Breast epithelium (tissue), 4 donors: ENCODE data around the gene STX18. TPM values are rescaled to one million over a fixed set of nuclear protein-coding genes. Genes with fewer than 3 reads are reported as not detected.
"Not testable (repeated sequence)": the region's sequence is repeated elsewhere in the genome, so short reads cannot be mapped to it uniquely, and the experiment has no call there.

Source experiments
- DNase-seq, 2 donors: peaks; one replicate each; pipeline ENCODE4 v3.0.0-alpha.2; 2019; ENCODE audit warnings: low spot score in 2 of 2
- H3K27ac ChIP-seq, 2 donors: fragments of 200-600 bp; sonication (generic) in 1 of 2; one replicate each; pipeline ENCODE4 v1.5.1; 2016 to 2019; ENCODE audit warnings: mild to moderate bottlenecking in 1 of 2
- H3K27me3 ChIP-seq, 2 donors: fragments of 200-600 bp; sonication (generic) in 1 of 2; one replicate each; pipeline versions ENCODE4 v1.5.1 to v1.6.0; 2017 to 2019; ENCODE audit warnings: control low read depth in 1 of 2, mild to moderate bottlenecking in 1 of 2
- H3K36me3 ChIP-seq: fragments of 200-600 bp; one replicate; pipeline ENCODE4 v1.5.1; 2019
- H3K4me1 ChIP-seq, 2 donors: fragments of 200-600 bp; sonication (generic); one replicate each; pipeline ENCODE4 v1.5.1; 2016 to 2019; ENCODE audit warnings: control low read depth in 1 of 2
- H3K4me3 ChIP-seq, 3 donors: fragments of 200-600 bp; sonication (generic); 1 replicate in 2 of 3; 2 replicates in 1 of 3; pipeline ENCODE4 v1.5.1; 2016 to 2019; ENCODE audit warnings: mild to moderate bottlenecking in 3 of 3, moderate library complexity in 2 of 3
- H3K9me3 ChIP-seq, 2 donors: fragments of 200-600 bp; sonication (generic) in 1 of 2; one replicate each; pipeline ENCODE4 v1.5.1; 2016 to 2019; ENCODE audit warnings: control low read depth in 1 of 2
- POLR2A ChIP-seq: fragments of 450-650 bp; IDR thresholded peaks from one replicate; pipeline ENCODE4 v1.6.1; 2016; ENCODE audit warnings: antibody characterized with exemption, mild to moderate bottlenecking, moderate library complexity
- POLR2AphosphoS5 ChIP-seq, 3 donors: sonication (generic); formaldehyde crosslinking; IDR thresholded peaks; one replicate each; pipeline ENCODE4 v1.6.1; 2017; ENCODE audit warnings: antibody characterized with exemption in 3 of 3
- intact Hi-C: fragments of 100-400 bp; cut with DNase I; formaldehyde crosslinking; loops from one replicate; pipeline ENCODE4 v1.15.1; 2023; ENCODE audit warnings: low total_unique reads
- total RNA-seq, 3 donors: library from RNA; depleted of rRNA; stranded (reverse); fragments of >200 nt; gene quantifications; one replicate each; pipeline ENCODE4 v1.1.0, GENCODE V29; 2016
- TF ChIP-seq, protein P1 (sequence below), 3 donors: fragments of 450-650 bp; IDR thresholded peaks; one replicate each; pipeline ENCODE4 v1.5.1; 2016 to 2017; ENCODE audit warnings: antibody characterized with exemption in 3 of 3, mild to moderate bottlenecking in 3 of 3, moderate library complexity in 3 of 3

Gene STX18
- total RNA-seq, 3 donors from 2014 or later, result 32.2 to 36.3 (median 32.8) TPM

DNA sequence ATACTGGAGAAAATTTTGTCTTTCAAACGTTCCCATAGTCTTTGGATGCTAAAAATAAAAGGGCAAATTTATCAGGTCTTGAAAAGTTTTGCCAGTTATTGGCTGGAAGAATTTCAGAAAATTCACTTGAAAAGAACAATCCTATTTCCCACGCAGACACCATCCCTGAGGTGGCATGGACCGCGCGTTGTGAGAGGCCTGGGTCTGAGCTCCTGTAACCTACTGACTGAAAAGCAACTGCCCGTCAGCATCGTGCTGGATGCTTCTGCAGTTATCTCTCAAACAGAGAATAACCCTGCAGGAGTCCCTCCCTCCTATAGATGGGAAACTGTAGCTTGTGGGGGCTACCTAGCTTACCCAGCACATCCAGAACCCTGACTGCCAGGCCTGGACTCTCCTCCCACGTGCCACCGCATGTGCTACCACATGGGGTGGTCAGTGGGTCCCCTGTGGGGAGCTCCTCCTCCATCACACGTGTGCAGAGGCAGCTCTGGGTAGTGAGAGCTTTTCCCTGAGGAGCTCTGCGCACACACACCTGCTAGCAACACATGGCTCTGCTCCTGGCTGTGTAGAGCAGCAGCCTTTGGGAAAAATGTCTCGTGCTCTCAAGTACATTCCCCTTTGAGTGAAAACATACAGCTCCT is 118.9 kb downstream of the STX18 start:
- no peaks in the 10 kb centered on the region for H3K36me3 ChIP-seq
- H3K27ac ChIP-seq, result no peak overlapping the region
- no peaks in the 10 kb centered on the region for H3K4me1 ChIP-seq
- no peaks in the 10 kb centered on the region for H3K9me3 ChIP-seq
- H3K4me3 ChIP-seq, result no peak overlapping the region
- no peaks in the 10 kb centered on the region for H3K27me3 ChIP-seq
- no peak for DNase-seq
- TF ChIP-seq, protein P1, sequence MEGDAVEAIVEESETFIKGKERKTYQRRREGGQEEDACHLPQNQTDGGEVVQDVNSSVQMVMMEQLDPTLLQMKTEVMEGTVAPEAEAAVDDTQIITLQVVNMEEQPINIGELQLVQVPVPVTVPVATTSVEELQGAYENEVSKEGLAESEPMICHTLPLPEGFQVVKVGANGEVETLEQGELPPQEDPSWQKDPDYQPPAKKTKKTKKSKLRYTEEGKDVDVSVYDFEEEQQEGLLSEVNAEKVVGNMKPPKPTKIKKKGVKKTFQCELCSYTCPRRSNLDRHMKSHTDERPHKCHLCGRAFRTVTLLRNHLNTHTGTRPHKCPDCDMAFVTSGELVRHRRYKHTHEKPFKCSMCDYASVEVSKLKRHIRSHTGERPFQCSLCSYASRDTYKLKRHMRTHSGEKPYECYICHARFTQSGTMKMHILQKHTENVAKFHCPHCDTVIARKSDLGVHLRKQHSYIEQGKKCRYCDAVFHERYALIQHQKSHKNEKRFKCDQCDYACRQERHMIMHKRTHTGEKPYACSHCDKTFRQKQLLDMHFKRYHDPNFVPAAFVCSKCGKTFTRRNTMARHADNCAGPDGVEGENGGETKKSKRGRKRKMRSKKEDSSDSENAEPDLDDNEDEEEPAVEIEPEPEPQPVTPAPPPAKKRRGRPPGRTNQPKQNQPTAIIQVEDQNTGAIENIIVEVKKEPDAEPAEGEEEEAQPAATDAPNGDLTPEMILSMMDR (IDR thresholded peaks at IDR 0.05), result no peak
- TF ChIP-seq POLR2A (no peak), POLR2AphosphoS5 (IDR thresholded peaks at IDR 0.05) (no peak)
- intact Hi-C loops, result no loop called here

DNA sequence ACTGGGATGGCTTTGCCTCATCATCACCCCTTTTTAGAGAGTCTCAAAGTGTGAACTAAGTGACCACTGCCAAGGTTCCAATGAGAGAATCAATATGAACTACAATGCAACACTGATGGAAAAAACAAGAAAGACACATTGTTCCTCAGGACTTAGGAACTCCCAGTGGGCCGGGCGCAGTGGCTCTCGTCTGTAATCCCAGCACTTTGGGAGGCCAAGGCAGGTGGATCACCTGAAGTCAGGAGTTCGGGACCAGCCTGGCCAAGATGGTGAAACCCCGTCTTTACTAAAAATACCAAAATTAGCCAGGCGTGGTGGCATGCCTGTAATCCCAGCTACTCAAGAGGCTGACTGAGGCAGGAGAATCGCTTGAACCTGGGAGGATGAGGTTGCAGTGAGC is 119.7 kb downstream of the STX18 start:
- DNase-seq, H3K36me3 ChIP-seq, H3K27me3 ChIP-seq, H3K4me3 ChIP-seq, H3K4me1 ChIP-seq, intact Hi-C loops, H3K27ac ChIP-seq, H3K9me3 ChIP-seq: not testable (repeated sequence)

- no peaks in the 10 kb centered on the region for H3K27me3 ChIP-seq
- no peak overlapping the region for H3K27ac ChIP-seq
- H3K4me1 ChIP-seq, result no peaks in the 10 kb centered on the region
- H3K9me3 ChIP-seq, result no peaks in the 10 kb centered on the region
- no peak overlapping the region for H3K4me3 ChIP-seq
- intact Hi-C loops, result no loop called here
- no peaks in the 10 kb centered on the region for H3K36me3 ChIP-seq
- peak in 1 of 2 donors; percentile 43 for DNase-seq
- TF ChIP-seq POLR2A (no peak), POLR2AphosphoS5 (IDR thresholded peaks at IDR 0.05) (no peak)
- TF ChIP-seq, protein P1 (IDR thresholded peaks at IDR 0.05), result no peak
Observed at GRCh38 chr4:4421356-4421755, 120.5 kb downstream of the STX18 start.

DNA sequence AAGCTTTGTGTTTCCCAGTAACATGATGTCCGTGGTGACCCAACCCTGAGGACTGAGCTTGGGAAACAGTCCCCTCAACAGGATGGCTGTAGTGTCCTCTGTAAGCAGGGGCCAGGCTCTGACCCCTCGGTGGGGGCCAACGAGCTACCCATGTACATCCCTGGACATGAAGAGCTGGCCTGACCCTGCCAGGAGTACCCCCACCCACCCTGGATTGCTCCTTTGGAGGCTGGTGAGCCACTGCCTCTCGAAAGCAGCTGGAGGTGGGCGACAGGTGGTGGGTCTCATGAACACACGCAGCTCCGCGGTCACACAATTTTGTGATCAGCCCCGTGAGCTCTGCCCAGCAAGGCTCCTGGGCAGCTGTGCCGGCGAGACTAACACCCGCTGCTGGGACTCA is 121.4 kb downstream of the STX18 start:
- DNase-seq, result peak in 1 of 2 donors; percentile 31
- TF ChIP-seq POLR2AphosphoS5 (IDR thresholded peaks at IDR 0.05) (no peak), POLR2A (no peak)
- TF ChIP-seq, protein P1 (IDR thresholded peaks at IDR 0.05), result no peak
- Histone ChIP-seq H3K27me3 (no peaks in the 10 kb centered on the region), H3K27ac (no peak overlapping the region), H3K4me1 (no peaks in the 10 kb centered on the region), H3K36me3 (no peaks in the 10 kb centered on the region), H3K9me3 (no peaks in the 10 kb centered on the region), H3K4me3 (no peak overlapping the region)
- intact Hi-C loops, result no loop called here

DNA sequence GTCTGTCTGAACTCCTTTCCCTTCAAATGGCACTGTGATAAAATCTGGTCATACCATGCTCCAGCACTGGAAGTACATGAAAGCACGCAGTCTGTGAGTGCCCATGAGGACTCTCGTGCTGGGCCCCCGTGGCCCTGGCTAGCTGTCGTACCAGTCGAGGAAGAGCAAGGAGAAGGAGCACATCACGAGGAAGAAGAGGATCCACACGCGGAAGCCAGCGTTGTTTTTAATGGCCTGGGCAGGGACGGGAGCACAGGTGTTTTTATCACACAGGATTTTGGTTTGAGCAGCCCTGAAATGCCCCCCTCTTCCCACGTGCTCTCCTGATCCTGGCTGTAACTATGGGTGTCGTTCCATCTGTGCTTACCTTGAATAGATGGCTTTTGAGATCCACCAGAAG is 122.0 kb downstream of the STX18 start:
- no peak overlapping the region for H3K4me3 ChIP-seq
- peak in 1 of 2 donors; percentile 36 for DNase-seq
- intact Hi-C loops, result no loop called here
- H3K36me3 ChIP-seq, result no peaks in the 10 kb centered on the region
- no peaks in the 10 kb centered on the region for H3K27me3 ChIP-seq
- H3K9me3 ChIP-seq, result no peaks in the 10 kb centered on the region
- H3K27ac ChIP-seq, result no peak overlapping the region
- TF ChIP-seq POLR2AphosphoS5 (IDR thresholded peaks at IDR 0.05), result no peak
- no peak for TF ChIP-seq POLR2A
- TF ChIP-seq, protein P1 (IDR thresholded peaks at IDR 0.05), result no peak
- H3K4me1 ChIP-seq, result no peaks in the 10 kb centered on the region
